Osteocyte (in vitro differentiated cells): Measurements from ENCODE around the gene FAM237B. TPM values are rescaled to one million over a fixed set of nuclear protein-coding genes. Genes with fewer than 3 reads are reported as not detected.
"Not testable (repeated sequence)": the region's sequence is repeated elsewhere in the genome, so short reads cannot be mapped to it uniquely, and the experiment has no call there.

Experiments used
- DNase-seq: peaks from one replicate; pipeline ENCODE4 v3.0.0; 2021; ENCODE audit warnings: mixed read lengths; ENCODE audit not compliant: unreplicated experiment; ENCODE audit errors: extremely low spot score
- H3K27ac Mint-ChIP-seq: one replicate; pipeline ENCODE4 v1.8.0; 2021; ENCODE audit warnings: mild to moderate bottlenecking, mixed read lengths; ENCODE audit not compliant: unreplicated experiment
- H3K27me3 Mint-ChIP-seq: one replicate; pipeline ENCODE4 v1.8.0; 2021; ENCODE audit warnings: mixed read lengths; ENCODE audit not compliant: unreplicated experiment
- H3K36me3 Mint-ChIP-seq: one replicate; pipeline ENCODE4 v1.8.0; 2021; ENCODE audit warnings: mixed read lengths; ENCODE audit not compliant: unreplicated experiment
- H3K4me1 Mint-ChIP-seq: one replicate; pipeline ENCODE4 v1.8.0; 2021; ENCODE audit warnings: mixed read lengths; ENCODE audit not compliant: unreplicated experiment
- H3K4me3 Mint-ChIP-seq: one replicate; pipeline ENCODE4 v1.8.0; 2021; ENCODE audit warnings: mild to moderate bottlenecking, moderate library complexity, mixed read lengths; ENCODE audit not compliant: unreplicated experiment
- H3K9me3 Mint-ChIP-seq: one replicate; pipeline ENCODE4 v1.8.0; 2021; ENCODE audit warnings: mixed read lengths; ENCODE audit not compliant: unreplicated experiment
- total RNA-seq: library from RNA; stranded (reverse); gene quantifications from 2 replicates; pipeline ENCODE4 v1.2.1, GENCODE V29; 2021
- TF ChIP-seq, protein P1 (sequence below): fragments of 200-600 bp; sonication (generic); IDR thresholded peaks from 2 replicates; pipeline ENCODE4 v1.5.0; 2021; ENCODE audit warnings: antibody characterized with exemption, mild to moderate bottlenecking, moderate library complexity

FAM237B gene
- total RNA-seq, 1 donor from 2014 or later, result not detected

DNA sequence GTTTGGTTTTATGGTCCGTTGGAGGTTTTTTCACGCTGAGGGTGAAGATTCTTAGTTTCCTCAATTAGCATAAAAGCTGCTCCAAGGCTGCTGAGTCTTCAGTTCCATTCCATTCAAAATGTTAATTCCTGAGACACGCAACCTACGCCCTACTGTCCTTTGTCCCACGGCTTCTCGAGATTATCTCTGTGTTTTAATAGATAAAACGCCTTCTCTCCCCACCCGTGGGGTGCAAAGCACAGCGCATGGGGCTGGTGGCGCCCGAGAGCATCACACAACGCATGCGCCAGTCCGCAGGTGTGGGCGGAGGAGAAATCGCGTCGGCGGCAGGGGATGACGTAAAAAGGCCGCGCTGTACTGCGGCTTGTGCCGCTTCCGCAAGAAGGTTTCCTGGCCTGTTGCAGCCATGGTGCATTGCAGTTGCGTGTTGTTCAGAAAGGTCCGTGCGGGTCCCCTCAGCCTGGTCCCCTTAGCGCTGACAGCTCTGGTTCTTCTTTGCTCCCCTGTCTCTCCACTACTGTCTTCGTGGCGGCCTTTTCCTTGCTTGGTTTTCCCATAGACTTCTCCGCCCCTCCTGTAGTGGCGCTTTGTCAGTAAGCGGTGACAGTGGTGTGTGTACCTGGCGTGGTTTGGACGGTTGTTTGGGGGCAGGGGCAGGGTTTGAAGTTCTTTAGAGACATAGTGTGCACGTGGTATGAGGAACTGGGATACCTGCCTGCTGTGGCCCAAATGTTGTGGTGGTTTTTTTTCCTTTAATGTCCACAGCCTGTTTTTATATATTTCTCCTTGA, 25.4 kb upstream of the FAM237B start, which contains the start of gene GTPBP10:
TSS of gene GTPBP10 (plus strand) at position 381 of the 790 bp plus-strand sequence. CDS start at position 407, 26 bp downstream.
- Mint-ChIP-seq H3K9me3 (no peaks in the 10 kb centered on the region), H3K27ac (peak within 1 kb of the TSS; percentile 96), H3K36me3 (peaks cover 2% of the 10 kb centered on the region), H3K4me1 (peaks cover 20% of the 10 kb centered on the region), H3K27me3 (no peaks in the 10 kb centered on the region), H3K4me3 (peak within 1 kb of the TSS; percentile 92)
- peak; percentile 97 for DNase-seq
- TF ChIP-seq, protein P1, sequence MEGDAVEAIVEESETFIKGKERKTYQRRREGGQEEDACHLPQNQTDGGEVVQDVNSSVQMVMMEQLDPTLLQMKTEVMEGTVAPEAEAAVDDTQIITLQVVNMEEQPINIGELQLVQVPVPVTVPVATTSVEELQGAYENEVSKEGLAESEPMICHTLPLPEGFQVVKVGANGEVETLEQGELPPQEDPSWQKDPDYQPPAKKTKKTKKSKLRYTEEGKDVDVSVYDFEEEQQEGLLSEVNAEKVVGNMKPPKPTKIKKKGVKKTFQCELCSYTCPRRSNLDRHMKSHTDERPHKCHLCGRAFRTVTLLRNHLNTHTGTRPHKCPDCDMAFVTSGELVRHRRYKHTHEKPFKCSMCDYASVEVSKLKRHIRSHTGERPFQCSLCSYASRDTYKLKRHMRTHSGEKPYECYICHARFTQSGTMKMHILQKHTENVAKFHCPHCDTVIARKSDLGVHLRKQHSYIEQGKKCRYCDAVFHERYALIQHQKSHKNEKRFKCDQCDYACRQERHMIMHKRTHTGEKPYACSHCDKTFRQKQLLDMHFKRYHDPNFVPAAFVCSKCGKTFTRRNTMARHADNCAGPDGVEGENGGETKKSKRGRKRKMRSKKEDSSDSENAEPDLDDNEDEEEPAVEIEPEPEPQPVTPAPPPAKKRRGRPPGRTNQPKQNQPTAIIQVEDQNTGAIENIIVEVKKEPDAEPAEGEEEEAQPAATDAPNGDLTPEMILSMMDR, result peak; percentile 64

DNA sequence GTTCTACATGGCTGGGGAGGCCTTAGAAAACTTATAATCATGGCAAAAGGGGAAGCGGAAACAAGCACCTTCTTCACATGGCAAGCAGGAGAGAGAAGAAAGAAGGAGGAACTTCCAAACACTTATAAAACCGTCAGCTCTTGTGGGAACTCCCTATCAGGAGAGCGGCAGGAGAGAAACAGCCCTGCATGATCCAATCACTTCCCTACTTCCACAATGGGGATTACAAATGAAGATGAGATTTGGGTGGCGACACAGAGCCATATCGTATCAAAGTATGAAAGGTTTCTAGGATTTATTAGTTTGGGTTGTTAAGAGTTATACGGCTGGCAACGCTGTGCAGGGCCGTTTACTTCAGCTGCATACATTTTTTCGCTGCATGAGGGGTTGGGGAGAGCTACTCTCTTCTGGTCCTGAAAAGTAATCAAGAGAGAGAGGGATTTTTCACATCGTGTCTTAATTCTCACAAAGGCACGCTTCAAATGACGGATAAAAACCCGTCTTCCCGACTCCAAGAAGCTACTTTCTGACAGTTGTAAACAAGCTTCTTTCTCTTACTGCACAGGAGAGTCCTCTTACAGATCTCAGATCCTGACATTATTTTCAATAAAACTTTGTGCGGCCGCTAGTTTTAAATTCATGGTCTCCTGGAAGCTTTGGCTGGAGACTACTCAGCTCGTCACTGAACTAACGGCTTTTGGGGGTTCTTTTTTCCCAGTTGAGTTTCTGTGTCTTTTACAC, 24.7 kb upstream of the FAM237B start:
- H3K27me3 Mint-ChIP-seq, result no peaks in the 10 kb centered on the region
- no peaks in the 10 kb centered on the region for H3K9me3 Mint-ChIP-seq
- peak overlapping the region; percentile 92 for H3K4me3 Mint-ChIP-seq
- peak overlapping the region; percentile 96 for H3K27ac Mint-ChIP-seq
- peaks cover 2% of the 10 kb centered on the region for H3K36me3 Mint-ChIP-seq
- no peak for DNase-seq
- peaks cover 20% of the 10 kb centered on the region for H3K4me1 Mint-ChIP-seq
- TF ChIP-seq, protein P1, result no peak

- Mint-ChIP-seq H3K4me1 (peaks cover 20% of the 10 kb centered on the region), H3K4me3 (peak overlapping the region; percentile 92), H3K9me3 (no peaks in the 10 kb centered on the region), H3K27me3 (no peaks in the 10 kb centered on the region), H3K36me3 (peaks cover 2% of the 10 kb centered on the region), H3K27ac (peak overlapping the region; percentile 96)
- no peak for DNase-seq
- TF ChIP-seq, protein P1, result no peak
These were observed 23.9 kb upstream of the FAM237B start for GRCh38 chr7:90345016-90345415.

DNA sequence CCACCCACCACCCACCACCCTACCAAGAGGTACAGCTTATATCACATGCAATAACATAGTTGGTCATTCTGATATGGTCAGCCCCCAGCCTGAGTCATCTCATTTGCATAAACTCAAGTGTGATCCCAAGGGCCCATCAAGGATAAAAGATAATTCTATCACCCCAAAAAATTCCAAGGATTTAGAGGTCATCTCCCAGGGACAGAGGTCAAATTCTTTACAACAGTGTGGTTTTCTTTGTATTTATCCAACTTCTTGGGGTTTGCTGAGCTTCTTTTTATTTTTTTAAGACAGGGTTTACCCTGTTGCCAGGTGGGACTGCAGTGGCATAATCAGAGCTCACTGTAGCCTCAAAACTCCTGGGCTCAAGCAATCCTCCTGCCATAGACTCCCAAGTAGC, 16.0 kb upstream of the FAM237B start:
- H3K27ac Mint-ChIP-seq, result no peak overlapping the region
- peaks cover 2% of the 10 kb centered on the region for H3K4me1 Mint-ChIP-seq
- TF ChIP-seq, protein P1, result no peak
- peaks cover 14% of the 10 kb centered on the region for H3K27me3 Mint-ChIP-seq
- no peak for DNase-seq
- H3K9me3 Mint-ChIP-seq, result no peaks in the 10 kb centered on the region
- no peak overlapping the region for H3K4me3 Mint-ChIP-seq
- H3K36me3 Mint-ChIP-seq, result no peaks in the 10 kb centered on the region

- H3K27me3 Mint-ChIP-seq, result peaks cover 30% of the 10 kb centered on the region
These were observed 13.8 kb upstream of the FAM237B start for GRCh38 chr7:90334926-90335325.

More at GRCh38 chr7:90334926-90335325, 13.8 kb upstream of the FAM237B start:
- not testable (repeated sequence) for H3K4me3 Mint-ChIP-seq, H3K27ac Mint-ChIP-seq, DNase-seq, H3K36me3 Mint-ChIP-seq, H3K4me1 Mint-ChIP-seq, H3K9me3 Mint-ChIP-seq
